GM18909 (cell line): ENCODE measurements around the gene AHNAK2.

ENCODE experiments used
- ATAC-seq: cut with Tn5 transposase; IDR thresholded peaks from one replicate; pipeline ENCODE4 v1.9.1; 2021; ENCODE audit warnings: mild to moderate bottlenecking; ENCODE audit not compliant: unreplicated experiment, poor library complexity

Gene AHNAK2

GRCh38 chr14:104942586-104942985 is 35.6 kb downstream of the AHNAK2 start:
- ATAC-seq: no peak

- no peak for ATAC-seq
Observed at GRCh38 chr14:104941508-104942365, 36.4 kb downstream of the AHNAK2 start.

DNA sequence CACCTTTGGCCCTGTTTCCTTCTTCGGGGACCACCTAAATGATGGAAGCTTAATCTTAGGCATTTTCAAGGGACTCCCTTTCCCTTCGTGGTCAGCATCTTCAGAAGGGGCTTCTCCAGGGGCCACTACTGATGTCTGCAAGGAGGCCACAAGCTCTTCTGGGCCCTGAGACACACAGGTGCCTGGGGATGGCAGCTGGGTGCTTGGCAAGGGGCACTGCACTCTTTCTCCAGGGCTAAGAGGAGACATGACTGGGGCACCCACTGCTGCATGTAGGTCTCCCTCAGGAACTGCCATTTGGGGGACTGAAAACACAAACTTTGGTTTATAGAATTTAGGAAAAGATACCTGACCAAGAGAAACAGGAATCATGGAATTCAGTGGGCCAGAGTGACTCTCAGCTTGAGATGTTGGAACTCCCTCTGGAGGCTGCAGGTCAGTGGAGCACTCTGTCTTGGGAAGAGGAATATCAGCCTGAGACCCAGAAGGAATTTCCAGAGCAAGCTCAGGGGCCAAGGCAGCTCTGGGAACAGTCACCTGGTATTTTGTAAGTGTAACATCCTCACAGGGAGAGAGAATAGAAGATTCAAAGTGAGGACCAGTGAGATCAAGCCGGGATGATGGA is 37.5 kb downstream of the AHNAK2 start:
- ATAC-seq: no peak

GRCh38 chr14:104939666-104940410 is 38.3 kb downstream of the AHNAK2 start:
- no peak for ATAC-seq

DNA sequence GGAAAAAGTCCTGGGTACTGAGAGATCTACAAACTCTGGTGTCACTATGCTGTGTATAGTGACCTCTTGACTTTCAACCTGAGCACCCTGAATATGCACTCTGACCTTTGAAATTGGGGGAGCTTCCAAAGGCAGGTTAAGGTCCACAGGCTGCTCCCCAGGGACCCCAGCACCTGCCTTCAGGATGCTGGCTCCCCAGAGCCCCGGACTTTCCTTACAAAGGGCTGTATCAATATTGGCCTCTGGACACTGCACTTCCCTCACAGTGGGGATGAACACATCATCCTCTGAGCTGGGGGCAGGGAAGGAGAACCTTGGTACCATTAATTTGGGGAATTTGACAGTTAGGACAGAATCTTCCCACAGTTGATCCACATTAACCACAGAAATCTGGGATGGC is 39.2 kb downstream of the AHNAK2 start:
- ATAC-seq: no peak

GRCh38 chr14:104938436-104938835 is 39.7 kb downstream of the AHNAK2 start:
- ATAC-seq: no peak

- no peak for ATAC-seq
Observed at GRCh38 chr14:104937694-104938365, 40.3 kb downstream of the AHNAK2 start.

DNA sequence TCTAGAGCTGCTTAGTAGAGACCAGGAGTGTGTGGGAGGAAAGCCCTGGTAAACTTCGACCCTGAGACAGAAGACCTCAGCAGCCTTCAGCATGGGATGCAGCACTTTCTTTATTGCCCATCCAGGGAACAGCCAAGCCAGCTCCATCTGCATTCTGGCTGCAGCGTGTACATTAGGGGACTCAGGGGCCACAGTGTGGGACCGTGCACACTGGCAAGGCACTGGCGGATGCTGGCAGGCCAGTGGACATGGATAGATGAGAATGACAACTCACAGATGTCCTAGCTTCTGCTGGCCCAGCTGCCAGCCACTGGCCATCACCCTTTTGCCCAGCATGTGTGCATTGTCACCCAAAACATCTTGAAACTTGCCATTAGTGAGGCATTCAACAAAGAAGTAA is 41.0 kb downstream of the AHNAK2 start:
- ATAC-seq: no peak

GRCh38 chr14:104936361-104937155 is 41.6 kb downstream of the AHNAK2 start:
- ATAC-seq: no peak

GRCh38 chr14:104935955-104936354 is 42.2 kb downstream of the AHNAK2 start:
- ATAC-seq: no peak

DNA sequence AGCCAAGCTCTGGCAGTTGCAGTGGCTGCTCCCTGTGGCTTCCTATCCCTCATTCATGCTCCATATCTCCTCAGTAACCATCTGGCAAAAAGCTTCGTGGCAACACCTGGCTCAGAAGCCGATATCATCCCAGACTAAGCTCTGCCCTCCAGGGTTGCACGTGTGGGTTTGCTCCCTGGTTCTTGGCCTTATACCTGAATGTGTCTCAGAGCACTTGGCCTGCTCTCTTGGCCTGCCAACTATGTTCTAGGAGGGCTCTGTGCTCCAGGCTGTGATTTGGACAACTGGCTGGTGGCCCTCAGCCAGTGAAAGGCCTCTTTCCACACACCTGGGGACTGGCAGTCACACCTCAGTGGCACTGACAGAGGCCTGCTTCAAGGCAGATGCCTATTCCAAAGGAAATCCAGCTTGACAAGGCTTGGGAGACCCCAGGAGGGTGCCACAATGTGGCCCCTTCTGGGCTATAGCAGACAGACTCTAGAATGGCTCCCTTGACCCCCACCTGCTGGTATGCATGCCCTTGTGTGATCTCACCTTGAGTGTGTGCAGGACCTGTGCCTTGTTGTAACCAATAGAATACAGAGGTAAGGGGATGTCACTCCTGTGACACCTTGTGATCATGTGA is 43.0 kb downstream of the AHNAK2 start:
- no peak for ATAC-seq

GRCh38 chr14:104933746-104934733 is 44.1 kb downstream of the AHNAK2 start:
- no peak for ATAC-seq

DNA sequence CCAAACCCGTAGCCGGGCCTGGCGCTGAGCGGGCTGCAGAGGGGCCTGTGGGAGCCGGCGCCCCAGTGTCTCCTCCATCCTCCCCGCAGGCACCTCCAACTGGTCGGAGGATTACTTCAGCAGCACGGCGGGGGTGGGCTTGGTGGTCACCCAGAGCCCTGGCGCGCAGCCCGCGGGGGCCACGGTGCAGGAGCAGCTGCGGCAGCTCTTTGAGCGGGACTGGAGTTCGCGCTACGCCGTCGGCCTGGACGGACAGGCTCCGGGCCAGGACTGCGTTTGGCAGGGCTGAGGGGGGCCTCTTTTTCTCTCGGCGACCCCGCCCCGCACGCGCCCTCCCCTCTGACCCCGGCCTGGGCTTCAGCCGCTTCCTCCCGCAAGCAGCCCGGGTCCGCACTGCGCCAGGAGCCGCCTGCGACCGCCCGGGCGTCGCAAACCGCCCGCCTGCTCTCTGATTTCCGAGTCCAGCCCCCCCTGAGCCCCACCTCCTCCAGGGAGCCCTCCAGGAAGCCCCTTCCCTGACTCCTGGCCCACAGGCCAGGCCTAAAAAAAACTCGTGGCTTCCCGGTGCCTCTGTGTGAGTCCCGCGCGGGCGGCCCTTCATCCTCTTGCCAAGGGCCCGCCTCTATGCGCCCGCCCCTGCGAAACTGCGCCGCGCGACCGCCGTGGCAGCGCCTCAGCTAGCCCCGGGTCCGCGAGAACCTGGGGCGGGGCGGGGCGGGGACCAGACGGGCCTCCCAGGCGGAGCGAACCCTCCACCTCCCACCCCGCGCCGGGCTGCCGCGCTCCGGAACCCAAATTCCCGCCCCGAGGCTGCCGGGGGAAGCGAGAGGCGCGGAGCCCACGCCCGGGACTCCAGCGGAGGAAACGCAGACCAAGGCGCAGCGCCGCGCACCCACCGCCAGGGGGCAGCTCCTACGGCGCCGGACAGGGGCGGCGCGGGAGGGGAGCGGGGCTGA is 45.2 kb downstream of the AHNAK2 start:
- ATAC-seq: peak; percentile 59

DNA sequence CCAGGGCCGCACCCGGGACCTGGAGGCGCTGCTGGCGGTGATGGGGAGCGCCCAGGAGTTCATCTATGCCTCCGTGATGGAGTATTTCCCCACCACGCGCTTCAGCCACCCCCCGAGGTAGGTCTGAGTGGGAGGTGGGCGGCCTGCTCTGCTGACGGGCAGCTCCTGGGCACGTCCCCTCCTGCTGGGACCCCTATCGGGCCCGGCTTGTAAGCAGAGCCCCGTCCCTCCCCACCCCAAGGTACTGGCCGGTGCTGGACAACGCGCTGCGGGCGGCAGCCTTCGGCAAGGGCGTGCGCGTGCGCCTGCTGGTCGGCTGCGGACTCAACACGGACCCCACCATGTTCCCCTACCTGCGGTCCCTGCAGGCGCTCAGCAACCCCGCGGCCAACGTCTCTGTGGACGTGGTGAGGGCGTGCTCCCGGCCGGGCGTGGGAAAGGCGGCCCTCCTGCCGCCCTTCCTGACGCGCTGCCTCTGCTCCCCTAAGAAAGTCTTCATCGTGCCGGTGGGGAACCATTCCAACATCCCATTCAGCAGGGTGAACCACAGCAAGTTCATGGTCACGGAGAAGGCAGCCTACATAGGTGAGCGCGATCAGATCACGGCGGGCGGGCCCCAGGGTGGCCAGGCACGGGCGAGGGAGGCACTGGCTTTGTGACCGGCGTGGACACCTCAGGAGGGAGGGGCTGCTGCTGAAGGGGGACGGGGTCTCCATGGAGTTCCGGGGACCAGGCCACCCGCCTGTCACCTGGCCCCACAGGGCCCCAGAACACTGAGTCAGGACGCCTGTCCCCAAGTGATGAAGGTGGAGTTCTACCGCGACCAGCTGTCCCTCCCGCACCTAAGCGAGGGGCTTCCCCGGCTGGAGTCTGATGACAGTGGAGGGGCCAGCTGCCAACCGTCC is 46.2 kb downstream of the AHNAK2 start:
- ATAC-seq: no peak

DNA sequence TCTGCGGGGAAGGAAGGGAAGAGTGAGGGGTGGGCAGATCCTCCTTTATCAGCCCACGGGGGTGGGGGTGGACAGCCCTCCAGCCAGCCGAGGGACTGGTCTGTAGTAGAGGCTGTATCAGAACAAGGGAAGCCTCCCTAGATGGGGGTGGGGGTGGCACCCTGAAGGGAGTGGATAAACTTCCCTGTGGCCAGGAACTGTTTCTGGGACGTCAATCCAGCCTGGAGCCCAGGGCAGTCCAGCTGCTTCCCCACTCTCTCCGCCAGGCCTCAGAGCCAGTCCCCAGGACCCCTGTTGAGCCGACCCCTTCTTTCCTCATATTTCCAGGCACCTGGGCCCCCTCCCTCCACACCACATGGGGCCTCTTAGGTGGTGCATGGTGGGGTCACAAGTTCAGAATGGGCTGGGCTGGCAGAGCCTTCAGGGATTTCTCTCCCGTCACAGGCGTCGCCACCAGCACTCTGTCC is 46.8 kb downstream of the AHNAK2 start:
- no peak for ATAC-seq
